CD14-positive monocyte (primary cell): Measurements from ENCODE around the gene PTPN20. TPM values are rescaled to one million over a fixed set of nuclear protein-coding genes. Genes with fewer than 3 reads are reported as not detected.

ENCODE experiments used
- DNase-seq, 3 donors: peaks; one replicate each; pipeline ENCODE4 v3.0.0-alpha.2; 2011 to 2022
- H2AFZ ChIP-seq: 2 replicates; pipeline ENCODE4 v1.6.0; 2012; ENCODE audit warnings: mild to moderate bottlenecking, low read depth, low read length, inconsistent platforms; ENCODE audit not compliant: insufficient read depth, poor library complexity, severe bottlenecking
- H3K27ac ChIP-seq, 2 donors: 1 replicate in 1 of 2; 2 replicates in 1 of 2; pipeline ENCODE4 v1.5.1; 2012 to 2013; ENCODE audit warnings: low read length in 2 of 2, control low read depth in 1 of 2, inconsistent platforms in 1 of 2, low read depth in 1 of 2, mild to moderate bottlenecking in 1 of 2
- H3K27me3 ChIP-seq, 2 donors: one replicate each; pipeline versions ENCODE4 v1.6.0 to v1.6.1; 2011 to 2013; ENCODE audit warnings: low read length in 2 of 2; ENCODE audit not compliant: control insufficient read depth in 2 of 2, insufficient read depth in 2 of 2
- H3K36me3 ChIP-seq, 2 donors: replicated peaks in 1 of 2; 1 replicate in 1 of 2; 2 replicates in 1 of 2; pipeline versions ENCODE4 v1.5.1 to v1.6.1; 2012 to 2013; ENCODE audit warnings: low read length in 2 of 2, control low read depth in 1 of 2, inconsistent platforms in 1 of 2, mild to moderate bottlenecking in 1 of 2; ENCODE audit not compliant: insufficient read depth in 2 of 2, control insufficient read depth in 1 of 2
- H3K4me1 ChIP-seq, 2 donors: 1 replicate in 1 of 2; 2 replicates in 1 of 2; pipeline versions ENCODE4 v1.5.1 to v1.6.1; 2012 to 2013; ENCODE audit warnings: low read length in 2 of 2, control low read depth in 1 of 2, inconsistent platforms in 1 of 2, mild to moderate bottlenecking in 1 of 2, moderate library complexity in 1 of 2; ENCODE audit not compliant: insufficient read depth in 2 of 2, control insufficient read depth in 1 of 2
- H3K4me2 ChIP-seq: replicated peaks from 2 replicates; pipeline ENCODE3; 2012; ENCODE audit warnings: low read length, moderate library complexity, mild to moderate bottlenecking; ENCODE audit not compliant: poor library complexity, severe bottlenecking; ENCODE audit errors: extremely low read depth
- H3K4me3 ChIP-seq, 3 experiments: fragments of 200-600 bp in 1 of 3; sonication (generic) in 1 of 3; replicated peaks in 1 of 3; 1 replicate in 2 of 3; 2 replicates in 1 of 3; pipeline ENCODE4 v1.5.1; 2011 to 2013; ENCODE audit warnings: low read length in 3 of 3, mild to moderate bottlenecking in 3 of 3, control low read depth in 2 of 3, low read depth in 2 of 3, inconsistent platforms in 1 of 3, moderate library complexity in 1 of 3
- H3K79me2 ChIP-seq: 2 replicates; pipeline ENCODE4 v1.6.0; 2012; ENCODE audit warnings: mild to moderate bottlenecking, control low read depth, inconsistent platforms, low read length, moderate library complexity; ENCODE audit not compliant: insufficient read depth
- H3K9ac ChIP-seq: 2 replicates; pipeline ENCODE4 v1.6.0; 2017; ENCODE audit warnings: low read length, mild to moderate bottlenecking; ENCODE audit not compliant: insufficient read depth, poor library complexity, severe bottlenecking
- H3K9me3 ChIP-seq, 2 donors: replicated peaks in 1 of 2; 1 replicate in 1 of 2; 2 replicates in 1 of 2; pipeline versions ENCODE4 v1.5.1 to v1.6.1; 2012 to 2013; ENCODE audit warnings: low read length in 2 of 2, control low read depth in 1 of 2; ENCODE audit not compliant: control insufficient read depth in 1 of 2, insufficient read depth in 1 of 2
- H4K20me1 ChIP-seq: 2 replicates; pipeline ENCODE4 v1.6.0; 2012; ENCODE audit warnings: mild to moderate bottlenecking, low read length, control low read depth, moderate library complexity; ENCODE audit not compliant: insufficient read depth
- H3K27ac Mint-ChIP-seq, 7 donors: one replicate each; pipeline ENCODE4 v1.8.0; 2020; ENCODE audit warnings: mild to moderate bottlenecking in 7 of 7, mixed read lengths in 7 of 7, moderate library complexity in 6 of 7, inconsistent platforms in 2 of 7
- H3K27me3 Mint-ChIP-seq, 3 donors: one replicate each; pipeline ENCODE4 v1.8.0; 2021 to 2022; ENCODE audit warnings: low read depth in 3 of 3, mild to moderate bottlenecking in 3 of 3, mixed read lengths in 3 of 3, moderate library complexity in 3 of 3, inconsistent platforms in 1 of 3
- H3K36me3 Mint-ChIP-seq, 2 donors: one replicate each; pipeline ENCODE4 v1.8.0; 2020; ENCODE audit warnings: mixed read lengths in 2 of 2, inconsistent platforms in 1 of 2, mild to moderate bottlenecking in 1 of 2
- H3K4me1 Mint-ChIP-seq: one replicate; pipeline ENCODE4 v1.8.0; 2020; ENCODE audit warnings: mild to moderate bottlenecking, mixed read lengths
- H3K4me3 Mint-ChIP-seq, 2 donors: one replicate each; pipeline ENCODE4 v1.8.0; 2020; ENCODE audit warnings: mild to moderate bottlenecking in 2 of 2, mixed read lengths in 2 of 2, moderate library complexity in 1 of 2
- H3K9me3 Mint-ChIP-seq, 7 donors: one replicate each; pipeline ENCODE4 v1.8.0; 2020 to 2022; ENCODE audit warnings: mixed read lengths in 7 of 7, mild to moderate bottlenecking in 6 of 7, moderate library complexity in 6 of 7, inconsistent platforms in 2 of 7
- WGBS: methylation state at CpG from one replicate; pipeline ENCODE4 v1.1.5; 2013; ENCODE audit warnings: missing lambda C conversion rate; ENCODE audit not compliant: insufficient coverage; 5-methylcytosine and 5-hydroxymethylcytosine counted together
- intact Hi-C, 2 donors: fragments of 100-400 bp; cut with micrococcal nuclease; formaldehyde crosslinking; loops; one replicate each; pipeline versions ENCODE4 v1.15.0 to v1.15.1; 2023
- polyA plus RNA-seq, 3 donors: library from polyadenylated mRNA; depleted of rRNA in 1 of 3; unstranded in 2 of 3; stranded (reverse) in 1 of 3; fragments of 300-500 nt in 2 of 3; fragments of >200 nt in 1 of 3; fragmentation: Illumina TruSeq in 2 of 3; gene quantifications; 1 replicate in 2 of 3; 2 replicates in 1 of 3; pipeline ENCODE4 v1.2.3, GENCODE V29; 2012 to 2021
- TF ChIP-seq, protein P1 (sequence below): fragments of 200-600 bp; IDR thresholded peaks from one replicate; pipeline ENCODE4 v1.8.0; 2022; ENCODE audit warnings: antibody characterized with exemption, mild to moderate bottlenecking

Gene PTPN20
- polyA plus RNA-seq, 3 donors = 0.04 TPM; not detected in 2

DNA sequence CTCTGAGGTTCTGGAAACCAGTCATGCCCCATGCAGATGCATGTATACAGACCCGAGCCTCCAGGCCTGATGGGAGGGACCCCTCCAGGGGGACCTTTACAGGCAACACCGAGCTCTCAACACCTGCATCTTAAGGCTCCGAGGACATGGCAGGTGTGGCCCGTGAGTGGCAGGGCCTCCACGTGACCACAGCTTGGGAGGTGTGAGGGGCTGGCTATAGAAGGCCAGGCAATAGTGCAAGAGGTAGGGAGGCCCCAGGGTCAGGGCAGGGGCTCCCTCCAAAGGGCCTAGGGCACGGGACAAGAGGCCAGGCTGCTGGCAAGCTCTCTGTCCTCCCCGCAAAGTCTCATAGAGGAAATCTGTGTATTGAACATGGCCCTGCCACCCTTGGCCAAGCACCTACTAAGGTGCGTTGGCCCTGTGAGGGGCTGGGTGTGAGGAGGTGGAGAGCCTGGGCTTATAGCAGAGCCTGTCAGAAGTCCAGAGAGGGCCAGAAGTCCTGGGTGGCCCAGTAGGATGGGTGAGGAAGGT, 134.2 kb downstream of the PTPN20 start:
- Mint-ChIP-seq H3K27ac (no peak overlapping the region), H3K4me3 (no peak overlapping the region), H3K27me3 (peaks cover 0 to 5% (median 4%) of the 10 kb centered on the region in 3 donors), H3K9me3 (no peaks in the 10 kb centered on the region), H3K4me1 (peaks cover 8% of the 10 kb centered on the region), H3K36me3 (no peaks in the 10 kb centered on the region)
- H3K9me3 ChIP-seq = no peaks in the 10 kb centered on the region
- intact Hi-C loops = no loop called here
- no peaks in the 10 kb centered on the region for H4K20me1 ChIP-seq
- H3K4me3 ChIP-seq = no peak overlapping the region
- WGBS = 87% methylated on average over 8 of the region's 8 CpGs
- H3K27ac ChIP-seq = no peak overlapping the region
- H3K4me2 ChIP-seq = no peak overlapping the region
- no peaks in the 10 kb centered on the region for H3K36me3 ChIP-seq
- H3K9ac ChIP-seq = no peak overlapping the region
- DNase-seq = no peak
- H3K27me3 ChIP-seq = no peaks in the 10 kb centered on the region
- no peak overlapping the region for H2AFZ ChIP-seq
- TF ChIP-seq, protein P1, sequence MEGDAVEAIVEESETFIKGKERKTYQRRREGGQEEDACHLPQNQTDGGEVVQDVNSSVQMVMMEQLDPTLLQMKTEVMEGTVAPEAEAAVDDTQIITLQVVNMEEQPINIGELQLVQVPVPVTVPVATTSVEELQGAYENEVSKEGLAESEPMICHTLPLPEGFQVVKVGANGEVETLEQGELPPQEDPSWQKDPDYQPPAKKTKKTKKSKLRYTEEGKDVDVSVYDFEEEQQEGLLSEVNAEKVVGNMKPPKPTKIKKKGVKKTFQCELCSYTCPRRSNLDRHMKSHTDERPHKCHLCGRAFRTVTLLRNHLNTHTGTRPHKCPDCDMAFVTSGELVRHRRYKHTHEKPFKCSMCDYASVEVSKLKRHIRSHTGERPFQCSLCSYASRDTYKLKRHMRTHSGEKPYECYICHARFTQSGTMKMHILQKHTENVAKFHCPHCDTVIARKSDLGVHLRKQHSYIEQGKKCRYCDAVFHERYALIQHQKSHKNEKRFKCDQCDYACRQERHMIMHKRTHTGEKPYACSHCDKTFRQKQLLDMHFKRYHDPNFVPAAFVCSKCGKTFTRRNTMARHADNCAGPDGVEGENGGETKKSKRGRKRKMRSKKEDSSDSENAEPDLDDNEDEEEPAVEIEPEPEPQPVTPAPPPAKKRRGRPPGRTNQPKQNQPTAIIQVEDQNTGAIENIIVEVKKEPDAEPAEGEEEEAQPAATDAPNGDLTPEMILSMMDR = no peak
- no peaks in the 10 kb centered on the region for H3K79me2 ChIP-seq
- H3K4me1 ChIP-seq = peaks cover 0 to 2% of the 10 kb centered on the region in 2 donors

- Mint-ChIP-seq H3K27me3 (peaks cover 0 to 5% (median 4%) of the 10 kb centered on the region in 3 donors), H3K4me3 (no peak overlapping the region), H3K27ac (peak overlapping the region in 1 of 7 donors; percentile 6), H3K36me3 (no peaks in the 10 kb centered on the region), H3K4me1 (peaks cover 8% of the 10 kb centered on the region), H3K9me3 (no peaks in the 10 kb centered on the region)
- Histone ChIP-seq H3K4me1 (peaks cover 0 to 2% of the 10 kb centered on the region in 2 donors), H2AFZ (no peak overlapping the region), H3K27me3 (no peaks in the 10 kb centered on the region), H3K27ac (no peak overlapping the region), H3K9ac (no peak overlapping the region), H3K36me3 (no peaks in the 10 kb centered on the region), H3K4me3 (no peak overlapping the region), H3K4me2 (no peak overlapping the region), H3K9me3 (no peaks in the 10 kb centered on the region), H4K20me1 (no peaks in the 10 kb centered on the region), H3K79me2 (no peaks in the 10 kb centered on the region)
- 78% methylated on average over 13 of the region's 20 CpGs for WGBS
- TF ChIP-seq, protein P1 = no peak
- DNase-seq = no peak
- intact Hi-C loops = loop anchor here in 1 of 2 donors (1.0 kb wide), 1 partner anchor 266 kb away; no protein-coding TSS in a partner anchor
These were observed 135.3 kb downstream of the PTPN20 start for GRCh38 chr10:47046321-47047126.
